HG02938 (cell line): ENCODE measurements around the gene KLF3.
"Not testable (repeated sequence)": the region's sequence is repeated elsewhere in the genome, so short reads cannot be mapped to it uniquely, and the experiment has no call there.

Source experiments
- ATAC-seq: cut with Tn5 transposase; IDR thresholded peaks from one replicate; pipeline ENCODE4 v1.9.1; 2021; ENCODE audit warnings: mild to moderate bottlenecking, moderate library complexity; ENCODE audit not compliant: unreplicated experiment

Gene KLF3

GRCh38 chr4:38663801-38664705 lies at the start of gene KLF3:
KLF3 (plus strand) TSS chr4:38664199; CDS start chr4:38680626, 16,427 bp downstream.
- peak; percentile 58 for ATAC-seq

DNA sequence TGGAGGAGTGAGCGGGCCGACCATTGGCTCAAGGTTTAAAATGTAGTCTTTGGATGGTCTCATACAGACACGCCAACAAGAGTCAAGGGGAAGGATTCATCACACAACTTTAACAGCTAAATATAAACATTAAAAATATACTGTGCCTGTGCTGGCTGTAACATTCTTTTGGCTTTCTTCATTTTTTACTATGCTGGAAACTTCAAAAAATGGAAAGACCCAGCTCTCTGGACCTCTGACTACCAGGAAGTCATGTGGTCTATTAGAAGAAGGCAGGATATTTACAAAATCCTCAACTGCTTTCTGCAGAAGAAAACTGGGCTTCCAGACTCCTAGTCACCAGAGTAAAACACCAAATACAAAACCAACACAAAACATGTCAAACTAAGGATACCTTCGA lies 49.8 kb upstream of the KLF3 start:
- no peak for ATAC-seq

GRCh38 chr4:38615847-38616246 lies 48.2 kb upstream of the KLF3 start:
- no peak for ATAC-seq

DNA sequence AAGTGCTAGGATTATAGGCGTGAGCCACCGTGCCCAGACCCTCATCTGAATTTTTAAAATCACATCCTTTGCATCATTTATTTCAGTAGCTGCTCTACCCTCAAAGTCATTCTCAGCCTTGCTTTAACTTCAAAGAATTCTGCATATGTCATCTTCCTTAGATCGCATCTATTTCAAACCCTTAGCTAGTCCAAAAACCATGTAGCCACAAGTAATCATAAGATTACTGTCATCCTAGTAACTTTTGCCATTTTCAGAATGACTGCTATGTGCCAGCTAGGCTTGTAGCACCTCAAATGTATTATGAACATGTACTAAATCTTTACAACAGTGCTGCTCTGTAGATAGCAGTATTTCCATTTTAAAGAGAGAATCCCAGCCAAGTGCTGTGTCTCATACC lies 45.5 kb upstream of the KLF3 start:
- no peak for ATAC-seq

GRCh38 chr4:38619316-38619715 lies 44.7 kb upstream of the KLF3 start:
- no peak for ATAC-seq

- ATAC-seq: no peak
Observed at GRCh38 chr4:38620065-38620464, 43.9 kb upstream of the KLF3 start.

DNA sequence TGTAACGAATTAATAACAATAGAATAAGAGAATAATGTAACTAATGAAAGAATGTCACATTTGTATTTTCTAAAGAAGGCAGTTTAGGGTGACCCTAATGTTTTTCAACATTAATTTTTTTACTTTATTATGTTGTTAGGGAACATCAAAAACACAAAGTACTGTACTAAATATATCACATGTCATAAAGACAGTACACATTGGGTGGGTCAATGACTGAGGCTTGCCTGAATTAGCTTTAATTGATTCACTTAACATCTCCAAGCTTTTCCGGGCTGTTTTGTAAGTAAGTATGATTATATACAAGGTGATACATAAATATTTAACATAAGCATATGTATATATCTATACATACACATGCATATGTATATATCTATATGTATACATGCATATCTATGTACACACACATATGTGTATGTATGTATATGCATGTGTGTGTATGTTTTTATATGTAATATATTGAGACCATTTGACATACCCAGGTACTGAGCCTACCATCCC lies 43.4 kb upstream of the KLF3 start:
- ATAC-seq: no peak

DNA sequence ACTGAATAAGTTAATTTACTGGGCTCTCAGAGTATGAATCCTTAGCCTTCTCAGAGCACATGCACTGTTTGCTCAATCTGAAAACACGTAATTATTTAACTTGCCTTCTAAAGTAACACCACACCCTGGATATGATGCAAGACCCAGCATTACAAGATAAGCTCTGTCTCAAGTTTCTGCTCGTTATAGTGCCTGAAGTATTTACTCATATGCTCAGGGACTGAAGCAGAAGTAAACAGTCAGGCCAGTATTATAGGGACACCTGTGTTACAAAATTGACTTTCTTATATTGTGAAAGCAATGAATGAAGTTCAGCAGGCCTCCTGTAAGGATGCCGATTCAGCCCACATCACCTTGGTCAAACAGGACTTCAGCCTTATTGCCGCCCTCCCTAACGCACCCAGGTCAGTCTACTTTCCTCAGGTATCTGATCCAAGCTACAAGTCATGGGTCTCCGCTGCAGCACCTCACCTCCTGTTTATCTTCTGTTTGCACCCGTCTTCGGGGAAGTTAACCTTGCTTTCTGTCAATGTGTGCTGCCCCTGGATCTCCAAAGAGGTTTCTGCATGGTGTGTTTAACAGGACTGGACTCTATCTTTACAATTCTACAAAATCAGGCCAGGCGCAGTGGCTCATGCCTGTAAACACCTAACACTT lies 42.8 kb upstream of the KLF3 start:
- no peak for ATAC-seq

DNA sequence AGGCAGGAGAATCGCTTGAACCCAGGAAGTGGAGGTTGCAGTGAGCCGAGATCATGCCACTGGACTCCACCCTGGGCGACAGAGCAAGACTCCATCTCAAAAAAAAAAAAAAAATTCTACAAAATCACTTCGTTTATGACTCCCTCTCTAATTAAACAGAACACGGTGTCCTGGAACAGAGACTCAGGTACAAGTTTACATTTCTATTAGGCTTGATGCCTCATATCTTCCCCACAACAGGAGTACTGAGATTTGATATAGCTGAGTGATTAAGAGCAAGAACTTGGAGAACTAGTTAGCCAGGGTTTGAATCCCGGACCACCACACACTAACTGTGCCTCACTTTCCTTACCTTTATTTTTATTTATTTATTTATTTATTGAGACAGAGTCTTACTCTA lies 42.2 kb upstream of the KLF3 start:
- no peak for ATAC-seq

- not testable (repeated sequence) for ATAC-seq
Observed at GRCh38 chr4:38622340-38622739, 41.7 kb upstream of the KLF3 start.

DNA sequence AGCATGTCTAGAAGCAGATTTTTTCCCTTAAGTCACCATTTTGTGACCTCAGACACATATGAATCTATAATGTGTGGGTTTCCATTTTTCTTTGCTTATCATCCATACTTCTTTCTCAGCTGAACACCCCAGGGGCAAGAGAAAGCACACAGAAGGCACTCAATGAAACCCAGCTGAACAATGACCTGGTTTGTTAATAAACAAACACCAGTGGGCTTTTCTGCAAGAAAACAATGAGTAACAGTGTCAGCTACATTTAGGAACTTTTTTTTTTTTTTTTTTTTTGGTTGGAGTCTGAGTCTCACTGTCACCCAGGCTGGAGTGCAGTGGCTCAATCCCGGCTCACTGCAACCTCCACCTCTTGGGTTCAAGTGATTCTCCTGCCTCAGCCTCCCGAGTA lies 40.7 kb upstream of the KLF3 start:
- ATAC-seq: no peak

GRCh38 chr4:38624311-38624710 lies 39.7 kb upstream of the KLF3 start:
- no peak for ATAC-seq

GRCh38 chr4:38625508-38625907 lies 38.5 kb upstream of the KLF3 start:
- ATAC-seq: no peak

DNA sequence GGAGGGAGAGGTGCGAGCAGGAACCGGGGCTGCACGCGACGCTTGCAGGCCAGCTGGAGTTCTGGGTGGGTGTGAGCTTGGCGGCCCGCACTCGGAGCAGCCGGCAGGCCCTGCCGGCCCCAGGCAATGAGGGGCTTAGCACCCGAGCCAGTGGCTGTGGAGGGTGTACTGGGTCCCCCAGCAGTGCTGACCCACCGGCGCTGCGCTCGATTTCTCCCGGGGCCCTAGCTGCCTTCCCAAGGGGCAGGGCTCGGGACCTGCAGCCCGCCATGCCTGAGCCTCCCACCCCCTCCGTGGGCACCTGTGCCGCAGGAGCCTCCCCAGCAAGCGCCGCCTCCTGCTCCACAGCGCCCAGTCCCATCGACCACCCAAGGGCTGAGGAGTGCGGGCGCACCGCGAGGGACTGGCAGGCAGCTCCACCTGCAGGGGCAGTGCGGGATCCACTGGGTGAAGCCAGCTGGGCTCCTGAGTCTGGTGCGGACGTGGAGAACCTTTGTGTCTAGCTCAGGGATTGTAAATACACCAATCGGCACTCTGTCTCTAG lies 37.0 kb upstream of the KLF3 start:
- ATAC-seq: not testable (repeated sequence)

DNA sequence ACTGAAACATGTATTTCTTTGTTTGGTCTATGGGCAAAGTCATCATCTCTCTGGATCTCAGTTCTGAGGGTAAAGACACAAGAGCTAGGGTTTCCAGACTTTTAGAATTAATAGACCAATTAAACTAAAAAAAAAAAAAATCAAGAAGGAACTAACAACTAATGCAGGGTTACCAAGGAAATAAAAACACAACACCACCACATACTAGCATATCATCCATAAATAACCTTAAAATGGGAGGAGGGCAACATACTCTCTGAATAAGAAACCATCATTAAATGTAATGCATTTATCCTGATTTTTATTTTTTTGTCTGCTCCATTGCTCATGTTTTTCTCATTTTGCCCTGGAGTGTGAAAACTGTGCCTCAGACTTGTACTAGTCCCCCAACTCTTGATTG lies 33.5 kb upstream of the KLF3 start:
- ATAC-seq: no peak

GRCh38 chr4:38634047-38634759 lies 29.8 kb upstream of the KLF3 start:
- no peak for ATAC-seq

- ATAC-seq: no peak
Observed at GRCh38 chr4:38639242-38639641, 24.8 kb upstream of the KLF3 start.

- no peak for ATAC-seq
Observed at GRCh38 chr4:38641811-38642210, 22.2 kb upstream of the KLF3 start.

GRCh38 chr4:38644201-38644600 lies 19.8 kb upstream of the KLF3 start:
- ATAC-seq: no peak

- no peak for ATAC-seq
Observed at GRCh38 chr4:38647101-38647819, 16.7 kb upstream of the KLF3 start.

- ATAC-seq: no peak
Observed at GRCh38 chr4:38650133-38650532, 13.9 kb upstream of the KLF3 start.
